ENCODE measurements around the gene CSGALNACT2.
A peak's percentile ranks its signal among the peaks of the same experiment; 100 is the strongest.
"Not testable (repeated sequence)": the region's sequence is repeated elsewhere in the genome, so short reads cannot be mapped to it uniquely, and the experiment has no call there.

CSGALNACT2 gene

GRCh38 chr10:43138021-43138756 lies at the start of gene CSGALNACT2:
Gene CSGALNACT2 (plus strand): TSS chr10:43138445. CDS start chr10:43155150, 16,705 bp downstream.
- DNase-seq (ENCODE audit: low read depth) = peak; percentile 82

GRCh38 chr10:43089519-43089918 lies 48.7 kb upstream of the CSGALNACT2 start:
- no peak for DNase-seq (ENCODE audit: low read depth)

GRCh38 chr10:43090188-43090587 lies 48.1 kb upstream of the CSGALNACT2 start:
- DNase-seq (ENCODE audit: low read depth) = no peak

- no peak for DNase-seq (ENCODE audit: low read depth)
Measured at GRCh38 chr10:43090664-43091063, 47.6 kb upstream of the CSGALNACT2 start.

GRCh38 chr10:43091846-43092245 lies 46.4 kb upstream of the CSGALNACT2 start:
- no peak for DNase-seq (ENCODE audit: low read depth)

GRCh38 chr10:43093423-43094076 lies 44.7 kb upstream of the CSGALNACT2 start:
- DNase-seq (ENCODE audit: low read depth) = no peak

- no peak for DNase-seq (ENCODE audit: low read depth)
Measured at GRCh38 chr10:43094085-43094484, 44.2 kb upstream of the CSGALNACT2 start.

- not testable (repeated sequence) for DNase-seq (ENCODE audit: low read depth)
Measured at GRCh38 chr10:43099339-43099738, 38.9 kb upstream of the CSGALNACT2 start.

- DNase-seq (ENCODE audit: low read depth) = no peak
Measured at GRCh38 chr10:43099928-43100327, 38.3 kb upstream of the CSGALNACT2 start.

GRCh38 chr10:43100366-43100765 lies 37.9 kb upstream of the CSGALNACT2 start:
- DNase-seq (ENCODE audit: low read depth) = no peak

- no peak for DNase-seq (ENCODE audit: low read depth)
Measured at GRCh38 chr10:43102063-43102828, 36.0 kb upstream of the CSGALNACT2 start.

GRCh38 chr10:43105102-43105955 lies 32.9 kb upstream of the CSGALNACT2 start:
- peak; percentile 71 for DNase-seq (ENCODE audit: low read depth)

GRCh38 chr10:43105956-43106229 lies 32.4 kb upstream of the CSGALNACT2 start:
- DNase-seq (ENCODE audit: low read depth) = no peak

GRCh38 chr10:43106256-43107091 lies 31.8 kb upstream of the CSGALNACT2 start:
- DNase-seq (ENCODE audit: low read depth) = no peak

GRCh38 chr10:43108951-43109350 lies 29.3 kb upstream of the CSGALNACT2 start:
- DNase-seq (ENCODE audit: low read depth) = no peak

- no peak for DNase-seq (ENCODE audit: low read depth)
Measured at GRCh38 chr10:43109671-43110249, 28.5 kb upstream of the CSGALNACT2 start.

- DNase-seq (ENCODE audit: low read depth) = no peak
Measured at GRCh38 chr10:43110338-43111071, 27.7 kb upstream of the CSGALNACT2 start.

GRCh38 chr10:43111101-43111500 lies 27.1 kb upstream of the CSGALNACT2 start:
- DNase-seq (ENCODE audit: low read depth) = no peak

- DNase-seq (ENCODE audit: low read depth) = no peak
Measured at GRCh38 chr10:43111921-43112607, 26.2 kb upstream of the CSGALNACT2 start.

GRCh38 chr10:43112608-43112961 lies 25.7 kb upstream of the CSGALNACT2 start:
- DNase-seq (ENCODE audit: low read depth) = no peak

Measured in activated T-helper 9 cell treated with anti-CD3 and anti-CD28 coated beads, Interleukin-2, amount 50 U/mL, for 16 hours (primary cell).